GM12875 (cell line): ENCODE measurements around the gene FGGY.

Experiments
- H3K4me3 ChIP-seq: one replicate; pipeline ENCODE4 v1.5.1; 2011; ENCODE audit warnings: low read depth, low read length, control low read depth
- TF ChIP-seq, protein P1 (sequence below): IDR thresholded peaks from 2 replicates; pipeline ENCODE4 v1.5.1; 2011; ENCODE audit warnings: low read depth, mild to moderate bottlenecking, control low read depth, inconsistent platforms, low read length, moderate library complexity, borderline replicate concordance; ENCODE audit not compliant: insufficient read depth

Gene FGGY

DNA sequence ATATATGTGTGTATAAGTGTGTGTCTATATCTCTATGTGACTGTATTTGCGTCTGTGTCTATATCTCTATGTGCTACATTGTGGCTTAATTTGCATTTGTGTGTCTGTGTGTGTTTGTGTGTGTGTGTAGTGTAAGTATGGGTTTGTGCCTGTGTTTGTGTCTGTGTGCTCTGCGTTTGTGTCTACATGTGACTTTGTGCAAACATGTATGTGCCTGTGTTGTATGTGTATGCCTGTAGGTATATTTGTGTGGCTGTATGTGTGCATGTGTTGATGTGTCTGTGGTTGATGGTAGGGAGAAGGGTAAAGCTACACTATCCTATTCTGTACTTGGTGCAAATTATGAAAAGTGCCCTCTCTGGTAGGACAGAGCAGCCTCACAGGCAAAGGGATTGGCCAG lies 7.3 kb upstream of the FGGY start:
- H3K4me3 ChIP-seq = no peak overlapping the region
- TF ChIP-seq, protein P1, sequence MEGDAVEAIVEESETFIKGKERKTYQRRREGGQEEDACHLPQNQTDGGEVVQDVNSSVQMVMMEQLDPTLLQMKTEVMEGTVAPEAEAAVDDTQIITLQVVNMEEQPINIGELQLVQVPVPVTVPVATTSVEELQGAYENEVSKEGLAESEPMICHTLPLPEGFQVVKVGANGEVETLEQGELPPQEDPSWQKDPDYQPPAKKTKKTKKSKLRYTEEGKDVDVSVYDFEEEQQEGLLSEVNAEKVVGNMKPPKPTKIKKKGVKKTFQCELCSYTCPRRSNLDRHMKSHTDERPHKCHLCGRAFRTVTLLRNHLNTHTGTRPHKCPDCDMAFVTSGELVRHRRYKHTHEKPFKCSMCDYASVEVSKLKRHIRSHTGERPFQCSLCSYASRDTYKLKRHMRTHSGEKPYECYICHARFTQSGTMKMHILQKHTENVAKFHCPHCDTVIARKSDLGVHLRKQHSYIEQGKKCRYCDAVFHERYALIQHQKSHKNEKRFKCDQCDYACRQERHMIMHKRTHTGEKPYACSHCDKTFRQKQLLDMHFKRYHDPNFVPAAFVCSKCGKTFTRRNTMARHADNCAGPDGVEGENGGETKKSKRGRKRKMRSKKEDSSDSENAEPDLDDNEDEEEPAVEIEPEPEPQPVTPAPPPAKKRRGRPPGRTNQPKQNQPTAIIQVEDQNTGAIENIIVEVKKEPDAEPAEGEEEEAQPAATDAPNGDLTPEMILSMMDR = no peak

DNA sequence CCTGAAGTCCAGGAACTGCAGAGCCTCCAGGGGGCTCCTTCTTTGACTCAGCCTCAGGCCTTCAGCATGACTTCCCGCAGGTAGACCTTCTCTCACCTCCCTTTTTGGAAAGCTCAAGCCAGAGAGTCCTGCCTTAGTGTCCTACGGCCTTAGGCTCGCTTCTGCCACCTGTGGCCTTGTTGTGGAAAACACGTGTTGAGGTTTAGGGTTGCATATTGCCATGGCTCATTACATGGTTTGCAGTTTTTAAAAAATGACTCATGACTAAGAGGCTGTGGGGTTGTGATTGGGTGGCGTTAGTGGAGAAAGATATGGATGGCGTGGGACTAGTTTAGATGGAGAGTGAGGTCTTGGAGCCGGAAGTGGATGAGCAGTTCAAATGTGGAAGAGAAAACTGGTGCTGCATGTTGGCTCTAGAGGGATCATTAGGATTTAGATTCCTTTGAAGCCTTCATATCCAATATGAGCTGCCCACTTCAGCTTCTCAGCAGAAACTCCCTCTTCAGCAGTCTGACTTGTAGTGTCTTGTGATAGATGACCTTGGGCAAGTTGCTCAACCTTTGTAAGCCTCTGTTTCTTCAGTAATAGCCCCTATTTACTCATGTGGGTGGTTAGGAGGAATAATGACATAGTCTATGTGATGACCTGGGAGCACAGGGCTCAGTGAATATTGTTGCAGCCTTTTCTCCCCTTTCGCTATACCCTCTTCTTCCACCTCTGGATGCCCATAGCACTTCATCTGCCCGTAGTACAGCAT lies 6.5 kb upstream of the FGGY start:
- no peak overlapping the region for H3K4me3 ChIP-seq
- TF ChIP-seq, protein P1 = peak; percentile 62; the same call in 1 of the 2 replicates

DNA sequence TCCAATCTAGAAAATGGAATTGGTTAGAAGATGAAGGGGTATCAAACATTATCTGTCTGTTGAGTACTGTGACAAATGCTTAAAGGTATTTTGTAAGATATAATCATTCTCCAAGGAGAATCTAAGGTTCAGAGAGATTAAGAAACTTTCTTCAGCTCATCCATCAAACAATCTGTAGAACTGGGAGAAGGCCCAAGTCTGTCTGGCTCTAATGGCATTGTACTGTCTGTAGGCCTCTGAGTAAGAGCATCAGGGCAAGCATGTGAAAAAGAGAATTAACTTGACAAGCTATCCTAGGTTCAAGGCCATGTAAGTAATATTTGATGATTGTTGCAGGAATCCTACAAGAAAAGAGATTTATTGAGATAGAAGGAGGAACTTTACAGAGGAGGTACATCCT lies 5.3 kb upstream of the FGGY start:
- H3K4me3 ChIP-seq = no peak overlapping the region
- TF ChIP-seq, protein P1 = no peak

DNA sequence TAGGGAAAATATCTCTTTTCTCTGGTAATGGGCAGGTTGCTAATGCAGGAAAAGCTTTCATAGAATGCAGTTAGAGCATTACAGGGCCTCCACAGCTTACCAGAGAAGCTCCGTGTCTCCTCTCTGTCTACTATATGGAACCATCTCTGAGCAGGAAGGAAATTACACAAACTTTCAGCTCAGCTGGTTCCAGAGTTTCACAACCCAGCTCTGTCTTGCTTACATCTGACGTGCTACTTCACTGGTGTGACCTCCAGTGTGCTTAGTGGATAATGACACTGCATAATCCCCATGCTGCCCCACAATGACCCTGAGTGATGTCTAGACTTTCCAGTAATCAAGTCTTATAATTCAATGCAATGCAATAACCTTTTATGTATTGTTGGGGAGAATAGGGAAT lies 4.3 kb upstream of the FGGY start:
- H3K4me3 ChIP-seq = no peak overlapping the region
- TF ChIP-seq, protein P1 = no peak

DNA sequence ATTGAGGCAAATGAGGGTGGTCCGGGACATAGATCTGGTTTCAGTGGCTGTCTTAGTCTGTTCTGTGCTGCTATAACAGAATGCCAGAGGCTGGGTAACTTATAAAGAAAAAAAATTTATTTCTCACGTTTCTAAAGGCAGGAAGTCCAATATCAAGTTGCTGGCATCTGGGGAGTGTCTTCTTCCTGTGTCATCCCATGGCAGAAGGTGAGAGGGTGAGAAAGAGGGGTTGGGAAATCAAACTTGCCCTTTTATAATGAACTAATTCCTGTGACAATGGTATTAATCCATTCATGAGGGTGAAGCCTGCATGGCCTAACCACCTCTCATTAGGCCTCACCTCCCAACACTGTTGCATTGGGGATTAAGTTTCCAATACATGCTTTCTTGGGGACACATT lies 3.7 kb upstream of the FGGY start:
- TF ChIP-seq, protein P1 = no peak
- no peak overlapping the region for H3K4me3 ChIP-seq

DNA sequence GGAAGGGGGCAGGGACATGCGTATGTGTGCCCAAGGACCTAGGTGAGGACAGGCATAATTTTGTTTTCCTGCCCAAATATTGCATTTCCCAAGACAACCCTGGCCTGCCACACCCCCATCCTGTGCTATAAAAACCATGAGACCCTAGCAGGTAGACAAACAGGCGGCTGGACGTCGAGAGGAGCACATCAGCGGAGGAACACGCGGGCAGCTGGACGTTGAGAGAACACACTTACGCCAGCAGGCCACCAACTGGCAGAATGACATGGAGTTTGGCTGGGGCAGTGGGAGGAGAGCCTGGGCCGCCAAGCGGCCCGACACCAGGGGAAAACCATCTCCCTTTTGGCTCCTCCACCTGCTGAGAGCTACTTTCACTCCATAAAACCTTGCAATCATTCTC lies 3.0 kb upstream of the FGGY start:
- no peak overlapping the region for H3K4me3 ChIP-seq

DNA sequence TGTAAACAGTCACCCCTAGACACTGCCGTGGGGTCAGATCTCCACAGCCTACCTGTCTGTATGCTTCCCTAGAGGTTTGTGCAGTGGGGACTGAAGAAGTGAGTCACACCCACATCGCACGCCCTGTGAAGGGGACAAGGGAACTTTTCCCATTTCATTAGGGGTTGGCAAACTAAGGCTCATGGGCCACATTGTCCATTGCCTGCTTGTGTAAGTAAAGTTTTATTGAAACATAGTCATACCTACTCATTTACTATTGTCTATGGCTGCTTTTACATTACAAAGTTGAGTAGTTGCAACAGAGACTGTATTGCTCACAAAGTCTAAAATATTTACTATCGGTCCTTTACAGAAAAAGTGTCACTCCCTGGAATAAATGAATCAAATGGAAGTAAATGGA lies 2.5 kb upstream of the FGGY start:
- H3K4me3 ChIP-seq = no peak overlapping the region
- TF ChIP-seq, protein P1 = no peak

More for the DNA sequence above, 3.0 kb upstream of the FGGY start:
- TF ChIP-seq, protein P1 = no peak
